HG03066 (cell line): ENCODE results near the gene LAG3.

Experiments used
- ATAC-seq: cut with Tn5 transposase; IDR thresholded peaks from one replicate; pipeline ENCODE4 v1.9.1; 2021; ENCODE audit warnings: low read depth; ENCODE audit not compliant: unreplicated experiment

The LAG3 gene

GRCh38 chr12:6752921-6753771 is 19.2 kb upstream of the LAG3 start, which contains the start of gene MLF2:
Gene MLF2 (minus strand): TSS chr12:6753141. CDS start chr12:6752334, 807 bp downstream.
- peak; percentile 91 for ATAC-seq

- no peak for ATAC-seq
Observed at GRCh38 chr12:6753772-6754356, 18.5 kb upstream of the LAG3 start.

- no peak for ATAC-seq
Observed at GRCh38 chr12:6754411-6754810, 17.9 kb upstream of the LAG3 start.

- no peak for ATAC-seq
Observed at GRCh38 chr12:6757028-6757690, 15.2 kb upstream of the LAG3 start.

- no peak for ATAC-seq
Observed at GRCh38 chr12:6758506-6759095, 13.7 kb upstream of the LAG3 start.

- ATAC-seq, result no peak
Observed at GRCh38 chr12:6759741-6760140, 12.6 kb upstream of the LAG3 start.

- ATAC-seq, result no peak
Observed at GRCh38 chr12:6763380-6763779, 8.9 kb upstream of the LAG3 start.

- peak; percentile 86 for ATAC-seq
Observed at GRCh38 chr12:6764011-6764828, 8.1 kb upstream of the LAG3 start.

- ATAC-seq, result no peak
Observed at GRCh38 chr12:6765048-6765633, 7.2 kb upstream of the LAG3 start.

GRCh38 chr12:6765634-6766581 is 6.4 kb upstream of the LAG3 start, which contains the start of gene PTMS:
Gene PTMS (plus strand): TSS chr12:6766363. CDS start chr12:6766706, 343 bp downstream.
- no peak for ATAC-seq

GRCh38 chr12:6766651-6767349 is 5.5 kb upstream of the LAG3 start:
- no peak for ATAC-seq

GRCh38 chr12:6767353-6768319 is 4.7 kb upstream of the LAG3 start:
- ATAC-seq, result no peak

- ATAC-seq, result no peak
Observed at GRCh38 chr12:6768437-6768914, 3.8 kb upstream of the LAG3 start.

- ATAC-seq, result no peak
Observed at GRCh38 chr12:6768990-6769389, 3.3 kb upstream of the LAG3 start.

GRCh38 chr12:6769666-6770065 is 2.7 kb upstream of the LAG3 start:
- no peak for ATAC-seq

- ATAC-seq, result no peak
Observed at GRCh38 chr12:6770094-6770493, 2.2 kb upstream of the LAG3 start.

- no peak for ATAC-seq
Observed at GRCh38 chr12:6770600-6770999, 1.7 kb upstream of the LAG3 start.
